ENCODE data around the gene LEMD1.
"Not testable (repeated sequence)": the region's sequence is repeated elsewhere in the genome, so short reads cannot be mapped to it uniquely, and the experiment has no call there.

Gene LEMD1

GRCh38 chr1:205424901-205425600 lies 3.2 kb upstream of the LEMD1 start:
- no peak for DNase-seq

DNA sequence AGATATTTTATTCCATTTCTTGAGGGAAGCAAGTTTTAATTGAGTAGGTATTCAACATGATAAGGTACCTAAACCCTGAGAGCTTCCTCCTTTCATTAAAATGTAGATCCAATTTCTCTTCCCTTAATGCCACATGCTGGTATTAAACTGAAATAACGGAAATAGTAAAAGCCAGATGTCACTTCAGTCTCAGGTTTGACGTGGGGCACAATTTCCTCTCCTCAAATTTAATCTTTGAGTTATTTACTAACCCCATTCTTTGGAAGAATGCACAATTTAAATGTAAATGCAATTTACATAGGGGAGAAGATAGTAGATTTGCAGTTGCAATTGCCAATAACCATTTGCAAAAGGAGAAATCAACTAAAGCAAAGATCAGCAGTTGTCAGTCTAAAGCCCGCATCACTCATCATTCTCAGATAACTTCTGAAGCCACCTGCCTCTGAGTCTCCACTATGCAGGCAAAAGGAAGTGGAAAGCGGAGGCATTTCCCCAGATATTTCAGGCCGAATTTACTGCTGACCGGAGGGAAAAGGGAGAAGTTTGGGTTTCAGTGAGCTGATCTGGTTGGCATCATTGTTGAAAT lies 2.1 kb upstream of the LEMD1 start:
- no peak for DNase-seq

DNA sequence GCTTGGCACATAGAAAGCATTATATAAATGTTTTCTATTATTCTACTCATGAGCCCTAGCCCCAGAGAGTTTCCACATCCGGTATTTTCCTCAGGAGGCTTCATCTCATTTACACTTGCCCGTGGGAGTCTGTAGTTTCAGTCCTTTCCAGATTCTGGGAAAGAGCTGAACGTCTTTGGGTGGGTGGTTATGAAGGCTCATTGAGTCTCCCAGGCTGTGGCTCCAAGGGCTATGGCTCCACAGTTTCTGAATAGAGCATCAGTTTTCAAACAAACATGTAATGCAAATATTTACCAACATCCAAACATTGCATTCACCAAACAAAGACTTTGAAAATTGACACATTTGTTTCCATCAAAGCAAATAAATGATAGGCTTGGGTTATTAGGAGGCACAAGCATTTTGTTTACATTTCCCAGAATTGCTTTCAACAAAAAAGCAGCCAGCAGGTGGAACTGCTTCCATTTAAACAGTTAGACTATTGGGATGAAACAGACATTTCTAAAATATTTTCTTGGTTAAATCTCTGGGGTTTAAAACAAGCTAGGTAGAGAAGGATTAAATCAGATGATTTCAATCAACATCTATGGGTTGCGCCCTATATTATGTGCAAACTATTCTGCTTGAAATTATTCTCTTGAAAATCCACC lies 1.3 kb upstream of the LEMD1 start:
- DNase-seq, result no peak

- DNase-seq, result no peak
Measured at GRCh38 chr1:205420938-205421337, 918 bp downstream of the LEMD1 start.

DNA sequence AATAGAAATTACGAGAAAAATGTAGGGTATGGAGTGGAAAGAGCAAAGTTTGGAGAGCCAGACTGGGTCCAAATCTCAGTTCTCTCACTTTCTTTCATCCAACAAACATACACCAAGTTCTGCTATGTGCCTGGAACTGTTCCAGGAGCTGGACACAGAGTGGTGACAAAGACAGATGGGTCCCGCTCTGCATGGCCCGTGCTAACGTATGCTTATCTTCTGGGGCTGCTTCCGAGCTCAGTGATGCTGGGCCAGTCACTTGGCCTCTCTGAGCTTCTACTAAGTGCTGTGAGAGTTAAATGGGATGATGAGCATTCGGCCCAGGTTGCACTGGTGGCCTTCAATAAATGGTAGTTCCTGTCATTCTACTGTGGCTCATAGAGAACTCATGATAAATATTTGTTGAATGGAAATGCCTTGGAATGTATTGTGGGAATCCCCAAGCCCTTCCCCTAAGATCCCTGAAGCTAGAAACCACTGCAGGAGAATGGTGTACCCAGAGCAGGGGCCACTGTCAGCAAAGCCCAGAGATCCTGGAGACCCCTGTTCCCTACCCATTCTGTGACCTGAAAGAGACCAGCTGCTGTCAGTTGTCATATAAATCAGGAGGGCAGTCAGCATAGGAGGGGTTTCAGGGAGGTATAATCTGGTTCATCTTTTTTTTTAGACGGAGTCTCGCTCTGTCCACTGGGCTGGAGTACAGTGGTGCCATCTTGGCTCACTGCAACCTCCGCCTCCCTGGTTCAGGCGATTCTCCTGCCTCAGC lies 3.8 kb downstream of the LEMD1 start:
- no peak for DNase-seq

- no peak for DNase-seq
Measured at GRCh38 chr1:205416322-205416721, 5.5 kb downstream of the LEMD1 start.

DNA sequence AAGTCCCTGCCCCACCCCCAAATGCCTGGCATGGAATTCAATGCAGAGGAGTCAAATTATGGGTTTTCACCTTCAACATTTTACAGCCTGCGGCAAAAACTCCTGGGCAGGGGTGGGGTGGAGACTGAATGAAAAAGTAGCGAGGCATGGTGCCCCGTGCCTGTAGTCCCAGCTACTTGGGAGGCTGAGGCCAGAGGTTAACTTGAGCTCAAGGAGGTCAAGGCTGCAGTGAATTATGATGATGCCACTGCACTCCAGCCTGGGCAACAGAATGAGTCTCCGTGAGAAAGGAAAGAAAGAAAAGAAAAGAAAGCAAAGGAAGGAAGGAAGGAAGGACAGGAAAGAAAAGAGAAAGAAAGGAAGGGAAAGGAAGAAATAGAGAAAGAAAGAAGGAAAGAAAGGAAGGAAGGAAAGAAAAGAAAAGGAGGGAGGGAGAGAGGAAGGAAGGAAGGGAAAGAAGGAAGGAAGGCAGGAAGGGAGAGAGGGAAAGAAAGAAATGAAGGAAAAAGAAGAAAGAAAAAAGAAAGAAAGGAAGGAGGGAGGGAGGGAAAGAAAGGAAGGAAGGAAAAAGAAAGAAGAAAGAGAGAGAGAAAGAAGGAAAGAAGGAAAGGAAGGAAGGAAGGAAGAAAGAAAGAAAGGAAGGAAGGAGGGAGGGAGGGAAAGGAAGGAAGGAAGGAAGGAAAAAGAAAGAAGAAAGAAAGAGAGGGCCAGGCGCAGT lies 11.1 kb downstream of the LEMD1 start:
- DNase-seq, result no peak

GRCh38 chr1:205407970-205408369 lies 13.9 kb downstream of the LEMD1 start:
- no peak for DNase-seq

DNA sequence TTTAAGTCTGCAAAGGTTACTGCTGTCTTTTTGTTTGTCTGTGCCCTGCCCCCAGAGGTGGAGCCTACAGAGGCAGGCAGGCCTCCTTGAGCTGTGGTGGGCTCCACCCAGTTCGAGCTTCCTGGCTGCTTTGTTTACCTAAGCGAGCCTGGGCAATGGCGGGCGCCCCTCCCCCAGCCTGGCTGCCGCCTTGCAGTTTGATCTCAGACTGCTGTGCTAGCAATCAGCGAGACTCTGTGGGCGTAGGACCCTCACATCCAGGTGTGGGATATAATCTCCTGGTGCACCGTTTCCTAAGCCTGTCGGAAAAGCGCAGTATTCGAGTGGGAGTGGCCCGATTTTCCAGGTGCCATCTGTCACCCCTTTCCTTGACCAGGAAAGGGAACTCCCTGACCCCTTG lies 15.6 kb downstream of the LEMD1 start:
- DNase-seq, result not testable (repeated sequence)

- not testable (repeated sequence) for DNase-seq
Measured at GRCh38 chr1:205404484-205404883, 17.4 kb downstream of the LEMD1 start.

- DNase-seq, result no peak
Measured at GRCh38 chr1:205398586-205398985, 23.3 kb downstream of the LEMD1 start.

DNA sequence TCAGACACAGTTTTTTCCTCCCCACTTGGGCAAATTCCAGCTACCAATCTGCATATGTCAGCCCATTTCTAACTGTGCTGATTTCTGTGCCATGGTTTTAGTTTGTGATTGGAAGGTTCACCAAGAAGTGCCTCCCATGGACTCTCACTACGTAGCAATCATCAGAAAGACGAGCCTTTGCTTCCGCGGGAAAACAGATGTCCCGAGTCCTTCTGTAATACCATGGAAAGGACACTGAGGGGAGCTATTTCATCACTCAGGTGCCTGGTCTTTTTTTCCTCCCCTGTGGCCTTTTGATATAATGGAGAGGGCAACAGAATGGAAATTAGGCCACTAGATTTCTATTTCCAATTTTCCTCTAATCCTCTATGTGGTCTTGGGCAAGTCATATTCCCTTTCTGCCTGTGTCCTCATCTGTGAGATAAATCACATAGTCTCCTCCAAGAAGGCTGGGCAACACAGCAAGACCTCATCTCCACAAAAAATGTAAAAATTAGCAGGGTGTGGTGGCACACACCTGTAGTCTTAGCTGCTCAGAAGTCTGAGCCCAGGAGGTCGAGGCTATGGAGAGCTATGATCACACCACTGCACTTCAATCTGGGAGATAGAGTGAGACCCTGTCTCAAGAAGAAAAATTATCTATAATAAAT lies 24.8 kb downstream of the LEMD1 start:
- DNase-seq, result peak; percentile 13 to 48

DNA sequence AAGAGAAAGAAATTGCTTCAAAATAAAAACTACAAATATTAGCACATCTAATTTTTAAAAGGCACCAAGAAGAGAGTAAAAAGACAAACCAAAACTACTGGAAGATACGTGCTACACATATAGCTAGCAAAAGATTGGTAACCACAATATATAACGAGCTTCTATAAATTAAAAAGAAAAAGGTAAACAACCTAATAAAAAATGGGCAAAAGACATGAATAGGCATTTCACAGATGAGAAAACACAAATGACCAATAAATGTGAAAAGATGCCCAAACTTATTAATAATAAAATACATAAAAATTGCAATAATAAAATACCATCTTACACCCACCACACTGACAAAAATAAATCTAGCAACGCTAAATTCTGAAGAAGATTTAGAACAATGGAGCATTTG lies 26.2 kb downstream of the LEMD1 start:
- no peak for DNase-seq

GRCh38 chr1:205392650-205393049 lies 29.2 kb downstream of the LEMD1 start:
- no peak for DNase-seq

GRCh38 chr1:205391386-205391785 lies 30.5 kb downstream of the LEMD1 start:
- DNase-seq, result no peak

DNA sequence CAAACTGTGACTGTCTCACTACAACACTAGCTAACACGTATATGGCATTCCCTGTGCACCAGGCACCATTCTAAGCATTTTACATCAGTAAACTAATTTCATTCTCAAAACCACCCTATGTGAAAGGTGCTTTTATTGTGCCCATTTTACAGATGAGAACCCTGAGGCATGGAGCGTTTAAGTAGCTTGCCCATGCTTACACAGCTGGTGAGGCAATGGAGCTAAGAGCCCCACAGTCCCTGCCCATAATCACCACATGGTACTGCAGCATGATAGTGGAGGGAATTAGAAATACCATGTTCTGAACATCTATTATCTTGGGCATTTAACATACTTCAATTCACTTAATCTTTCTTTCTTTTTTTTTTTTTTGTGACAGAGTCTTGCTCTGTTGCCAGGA lies 34.0 kb downstream of the LEMD1 start:
- no peak for DNase-seq

- DNase-seq, result not testable (repeated sequence)
Measured at GRCh38 chr1:205382990-205383389, 38.9 kb downstream of the LEMD1 start.

DNA sequence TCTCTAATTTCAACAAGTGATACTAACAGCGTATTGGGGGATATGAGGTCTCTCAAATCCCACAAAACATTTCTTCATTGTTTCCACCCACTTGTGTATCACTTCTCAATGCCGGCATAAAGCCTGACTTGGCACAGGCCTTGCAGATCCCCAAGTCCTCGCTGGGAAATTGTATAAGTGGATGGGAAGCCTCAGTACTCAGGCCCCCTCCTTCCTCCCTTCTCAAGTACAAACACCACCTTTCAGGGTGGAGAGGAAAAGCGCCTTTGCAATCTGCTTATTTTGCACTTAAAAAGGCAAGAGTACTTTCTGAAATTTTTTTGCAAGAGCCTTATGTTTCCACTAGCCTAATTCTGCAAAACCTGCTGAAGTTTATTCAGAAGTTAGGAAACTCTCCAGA lies 39.3 kb downstream of the LEMD1 start:
- peak in 1 of 2 donors; percentile 59 for DNase-seq

- no peak for DNase-seq
Measured at GRCh38 chr1:205381305-205381704, 40.6 kb downstream of the LEMD1 start.

DNA sequence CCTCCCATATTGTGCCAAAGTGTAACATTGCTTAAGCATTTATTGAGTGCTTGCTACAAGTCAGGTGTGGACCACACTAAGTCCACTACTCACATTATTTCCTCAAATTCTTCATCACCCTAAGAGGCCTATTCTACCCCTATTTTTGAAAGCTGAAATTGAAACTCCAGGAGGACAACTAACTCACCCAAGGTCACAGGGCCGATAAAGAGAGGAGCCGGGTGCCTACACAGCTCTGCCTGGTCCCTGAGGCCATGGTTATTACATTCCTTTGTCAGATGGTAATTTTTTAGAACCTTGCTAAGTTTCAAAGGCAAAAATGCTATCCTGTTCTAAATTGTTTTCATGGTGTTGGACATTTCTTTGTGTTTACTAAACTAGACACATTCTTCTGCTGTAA lies 41.0 kb downstream of the LEMD1 start:
- DNase-seq, result no peak

GRCh38 chr1:205379056-205379455 lies 42.8 kb downstream of the LEMD1 start:
- no peak for DNase-seq

DNA sequence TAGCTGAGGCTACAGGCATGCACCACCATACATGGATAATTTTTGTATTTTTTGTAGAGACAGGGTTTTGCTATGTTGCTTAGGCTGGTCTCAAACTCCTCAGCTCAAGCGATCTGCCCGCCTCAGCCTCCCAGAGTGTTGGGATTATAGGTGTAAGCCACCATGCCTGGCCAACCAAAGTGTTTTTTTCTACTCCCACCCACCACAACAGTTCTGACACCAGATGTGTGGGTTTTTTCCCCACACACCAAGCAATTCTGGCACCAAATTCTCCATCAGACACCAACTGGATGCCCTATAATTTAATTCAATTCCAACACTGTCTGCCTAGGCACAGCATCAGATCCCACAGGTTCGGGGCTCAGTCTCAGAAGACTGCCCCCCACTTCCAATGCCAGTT lies 44.5 kb downstream of the LEMD1 start:
- no peak for DNase-seq

All from hippocampal formation (tissue), 2 donors.